NCI-H82 treated with DMSO at 0.1 percent for 48 hours (cell line): ENCODE results near the gene GALNT2.

Source experiments
- DNase-seq: peaks from one replicate; lab custom pipeline; 2025; ENCODE audit not compliant: unreplicated experiment; lab: John Stamatoyannopoulos, UW

GALNT2 gene

DNA sequence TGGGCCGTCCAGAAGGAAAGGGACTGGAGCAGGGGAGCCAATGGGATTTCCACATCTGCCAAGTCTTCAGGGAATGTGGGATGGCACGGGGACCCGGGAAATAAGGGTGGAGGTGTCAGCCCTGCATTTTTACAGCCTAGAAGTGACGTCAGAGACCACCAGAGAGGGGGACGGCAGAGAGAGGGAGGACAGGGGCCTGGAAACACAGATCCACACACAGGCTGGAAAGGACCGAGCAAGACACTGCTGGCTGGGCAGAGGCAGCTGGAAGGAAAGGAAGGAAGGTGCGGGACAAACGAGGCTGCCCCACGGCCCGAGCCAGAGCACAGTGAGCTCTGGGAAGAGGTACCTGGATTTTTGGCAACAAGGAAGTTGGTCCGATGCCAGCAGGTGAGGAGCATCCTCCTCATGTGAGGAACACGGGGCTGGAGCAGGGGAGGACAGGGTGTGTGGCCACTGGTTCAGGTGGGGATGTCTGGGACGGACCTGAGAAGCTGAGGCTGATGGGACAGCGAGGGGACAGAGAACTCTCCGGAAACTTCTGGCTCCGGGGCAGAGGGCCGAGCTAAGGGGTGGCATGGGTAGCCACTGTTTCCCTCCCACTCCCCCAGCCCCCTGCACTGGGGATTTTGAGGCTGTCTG is 220.8 kb downstream of the GALNT2 start:
- DNase-seq, result no peak

DNA sequence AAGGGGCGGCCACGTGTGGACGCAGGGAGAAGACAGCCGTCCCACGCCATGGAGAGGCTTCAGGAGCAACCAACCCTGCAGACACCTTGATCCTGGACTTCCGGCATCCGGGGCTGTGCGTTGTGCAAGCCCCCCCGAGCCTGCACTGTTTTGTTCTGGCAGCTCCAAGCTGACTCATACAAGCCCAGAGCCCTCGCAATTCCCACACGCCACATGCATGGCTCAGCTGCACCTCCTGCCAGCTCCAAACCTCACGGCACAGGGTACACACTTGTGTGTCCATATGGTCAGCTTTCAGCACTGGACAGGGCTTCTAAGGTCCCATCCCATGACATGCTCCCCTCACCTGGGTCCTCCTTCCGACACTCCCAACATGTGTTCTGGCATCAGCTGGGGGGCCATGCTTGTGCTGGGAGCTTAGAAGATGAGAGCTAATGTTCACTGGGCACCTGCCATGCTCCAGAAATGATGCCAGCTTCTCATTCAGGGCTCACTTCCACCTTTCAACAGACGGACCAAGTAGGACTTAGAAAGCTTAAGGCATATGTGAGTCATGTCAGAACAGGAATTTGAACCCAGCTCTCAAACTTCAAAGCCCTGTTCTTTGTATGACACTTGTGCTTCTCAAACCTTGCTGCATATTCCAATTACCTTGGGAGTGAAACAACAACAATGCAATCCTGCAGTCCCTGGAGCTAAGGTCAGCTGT is 221.8 kb downstream of the GALNT2 start:
- DNase-seq, result no peak

DNA sequence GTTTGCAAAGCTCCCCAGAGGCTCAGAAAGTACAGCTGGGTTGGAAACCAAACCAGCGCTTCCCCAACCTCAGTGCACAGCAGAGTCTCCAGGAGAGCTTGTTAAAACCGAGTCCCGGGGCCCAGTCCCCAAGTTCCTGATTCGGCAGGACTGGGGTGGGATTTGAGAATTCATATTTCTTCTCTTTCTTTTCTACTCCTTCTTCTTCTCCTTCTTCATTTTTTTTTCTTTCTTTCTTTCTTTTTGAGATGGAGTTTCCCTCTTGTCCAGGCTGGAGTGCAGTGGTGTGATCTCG is 222.3 kb downstream of the GALNT2 start:
- DNase-seq, result no peak

DNA sequence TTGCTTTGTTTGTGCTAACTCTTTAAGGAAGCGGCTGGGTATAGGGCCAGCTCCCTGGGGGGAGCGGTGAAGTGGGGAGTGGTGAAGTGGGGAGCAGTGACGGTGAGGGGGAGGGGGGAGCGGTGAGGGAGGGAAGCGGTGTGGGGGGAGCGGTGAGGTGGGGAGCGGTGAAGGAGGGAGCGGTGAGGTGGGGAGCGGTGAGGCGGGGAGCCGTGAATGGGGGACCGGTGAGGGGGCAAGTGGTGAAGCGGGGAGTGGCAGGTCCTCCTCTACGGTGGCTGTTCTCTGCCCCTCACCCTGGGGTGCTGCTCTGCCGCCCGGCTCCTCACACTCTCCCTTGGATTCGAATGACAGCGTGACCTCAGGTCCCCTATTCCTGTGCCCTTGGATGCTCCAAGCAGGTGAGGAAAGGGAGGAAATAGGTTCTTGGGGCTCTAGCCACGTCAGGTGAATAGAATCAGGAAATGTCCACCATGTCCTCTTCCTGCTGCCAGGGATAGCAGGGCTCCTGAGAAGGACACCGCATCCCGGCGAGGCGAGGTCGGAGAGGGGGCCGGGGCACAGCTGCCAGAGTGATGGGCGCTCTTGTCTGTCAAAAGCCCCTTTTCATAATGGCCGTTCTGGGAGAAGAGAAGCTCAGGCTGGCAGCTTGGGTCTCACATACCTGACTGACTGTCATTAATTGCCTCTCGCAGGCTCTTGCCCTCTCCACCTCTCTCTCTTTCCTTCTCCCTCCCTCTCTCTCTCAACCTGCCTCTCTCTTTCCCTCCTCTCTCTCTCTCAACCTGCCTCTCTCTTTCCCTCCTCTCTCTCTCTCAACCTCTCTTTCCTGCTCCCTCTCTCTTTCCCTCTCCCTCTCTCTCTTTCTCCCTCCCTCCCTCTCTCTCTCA is 224.9 kb downstream of the GALNT2 start:
- DNase-seq, result no peak

DNA sequence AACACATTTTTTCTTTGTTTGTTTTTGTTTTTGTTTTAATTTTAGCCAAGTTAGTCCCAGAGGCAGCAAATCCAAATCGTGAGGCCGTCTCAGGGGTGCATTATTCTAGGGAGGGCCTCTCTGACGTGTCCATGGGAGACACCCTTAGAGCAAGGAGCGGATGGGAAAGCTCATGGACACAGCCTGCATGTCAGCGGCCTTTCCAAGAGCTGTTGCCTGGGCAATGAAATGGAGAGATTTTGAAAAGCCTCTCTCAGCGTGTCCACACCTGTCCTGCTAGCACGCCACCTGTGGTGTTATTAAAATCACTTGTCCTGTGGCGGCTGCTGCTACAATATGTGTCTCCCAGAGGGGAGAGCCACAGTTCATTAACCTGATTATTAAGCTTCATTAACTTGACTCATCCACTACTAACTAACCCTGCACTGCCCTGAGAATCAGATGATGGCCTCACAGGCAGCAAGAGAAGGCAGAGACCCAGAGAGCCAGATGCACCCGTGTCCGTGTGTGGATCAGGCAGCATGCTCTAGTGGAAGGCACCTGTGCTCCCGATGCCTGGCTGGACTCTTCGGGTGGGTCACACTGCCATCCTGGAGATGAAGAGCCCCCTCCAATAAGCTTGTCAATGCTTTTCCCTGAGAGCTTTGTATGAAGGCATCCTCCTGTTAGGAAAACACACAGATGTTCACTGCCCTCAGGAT is 225.8 kb downstream of the GALNT2 start:
- no peak for DNase-seq

DNA sequence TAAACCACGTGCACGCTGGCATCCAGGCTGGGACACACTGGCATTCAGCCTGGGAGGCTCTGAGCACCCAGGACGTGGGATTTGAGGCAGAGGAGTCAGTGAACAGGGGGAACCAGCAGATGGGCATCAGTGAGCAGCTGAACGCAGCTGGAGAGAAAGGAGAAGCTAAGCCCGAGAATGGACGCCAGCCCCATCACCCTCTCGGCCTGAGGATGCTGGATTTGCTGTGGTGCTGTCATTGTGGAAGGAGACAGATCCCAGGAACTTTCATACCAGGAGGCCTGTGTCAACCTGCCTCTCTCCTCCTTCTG is 226.3 kb downstream of the GALNT2 start:
- DNase-seq, result no peak

DNA sequence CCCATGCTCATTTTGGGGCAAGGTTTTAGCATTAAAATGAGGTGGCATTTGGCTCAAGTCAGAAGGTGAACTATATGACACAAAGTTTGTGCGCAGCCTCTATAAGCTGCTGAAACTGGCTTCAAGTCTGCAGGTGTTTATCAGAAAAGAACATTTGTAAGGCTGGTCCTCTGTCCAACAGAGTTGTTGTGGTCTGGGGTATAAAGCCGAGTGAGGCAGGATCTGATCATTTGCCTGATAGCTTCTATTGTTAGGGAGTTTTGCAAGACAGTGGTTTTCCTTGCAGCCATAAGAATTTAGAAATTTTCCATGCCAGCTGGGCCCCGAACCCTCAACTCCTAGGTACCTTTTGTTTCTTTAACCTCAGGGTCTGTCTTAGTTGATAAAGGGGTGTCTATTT is 228.3 kb downstream of the GALNT2 start:
- no peak for DNase-seq

DNA sequence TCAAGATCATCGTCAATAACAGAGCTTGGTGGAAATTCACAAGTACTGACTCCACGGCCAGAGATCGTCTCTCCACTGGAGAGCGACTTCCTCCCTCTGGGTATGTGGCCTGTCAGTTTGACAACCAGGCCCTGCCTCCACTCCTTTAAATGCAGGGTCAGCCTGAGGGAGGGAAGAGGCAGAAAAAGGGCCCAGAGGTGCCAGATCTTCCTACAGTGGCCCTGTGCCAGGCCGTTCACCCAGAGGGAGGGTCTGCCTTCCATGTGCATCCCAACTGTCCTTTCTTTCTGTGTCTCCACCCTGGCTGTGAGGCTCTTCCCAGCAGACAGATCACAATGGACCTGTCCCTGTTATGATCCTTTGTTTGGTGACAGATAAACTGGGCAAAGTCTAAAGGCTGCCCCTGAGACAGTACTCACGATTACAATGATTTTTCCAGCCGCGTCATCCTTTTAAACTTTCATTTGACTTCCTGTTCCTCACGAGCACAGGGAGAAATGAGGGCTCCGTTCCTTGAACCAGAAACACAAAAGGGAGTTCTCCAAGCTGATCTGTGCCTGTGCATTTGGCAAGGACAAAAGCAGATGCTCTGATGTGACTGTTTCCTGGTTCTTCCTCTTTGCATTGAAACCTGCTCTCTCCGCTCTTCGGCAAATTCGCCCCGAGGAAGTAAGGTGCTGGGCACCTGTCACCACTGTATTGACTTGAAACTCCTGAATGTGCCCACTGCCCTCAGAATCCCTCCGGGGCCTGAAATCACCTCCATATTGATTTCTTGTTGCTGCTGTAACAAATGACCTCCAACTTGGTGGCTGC is 232.4 kb downstream of the GALNT2 start:
- DNase-seq, result no peak

DNA sequence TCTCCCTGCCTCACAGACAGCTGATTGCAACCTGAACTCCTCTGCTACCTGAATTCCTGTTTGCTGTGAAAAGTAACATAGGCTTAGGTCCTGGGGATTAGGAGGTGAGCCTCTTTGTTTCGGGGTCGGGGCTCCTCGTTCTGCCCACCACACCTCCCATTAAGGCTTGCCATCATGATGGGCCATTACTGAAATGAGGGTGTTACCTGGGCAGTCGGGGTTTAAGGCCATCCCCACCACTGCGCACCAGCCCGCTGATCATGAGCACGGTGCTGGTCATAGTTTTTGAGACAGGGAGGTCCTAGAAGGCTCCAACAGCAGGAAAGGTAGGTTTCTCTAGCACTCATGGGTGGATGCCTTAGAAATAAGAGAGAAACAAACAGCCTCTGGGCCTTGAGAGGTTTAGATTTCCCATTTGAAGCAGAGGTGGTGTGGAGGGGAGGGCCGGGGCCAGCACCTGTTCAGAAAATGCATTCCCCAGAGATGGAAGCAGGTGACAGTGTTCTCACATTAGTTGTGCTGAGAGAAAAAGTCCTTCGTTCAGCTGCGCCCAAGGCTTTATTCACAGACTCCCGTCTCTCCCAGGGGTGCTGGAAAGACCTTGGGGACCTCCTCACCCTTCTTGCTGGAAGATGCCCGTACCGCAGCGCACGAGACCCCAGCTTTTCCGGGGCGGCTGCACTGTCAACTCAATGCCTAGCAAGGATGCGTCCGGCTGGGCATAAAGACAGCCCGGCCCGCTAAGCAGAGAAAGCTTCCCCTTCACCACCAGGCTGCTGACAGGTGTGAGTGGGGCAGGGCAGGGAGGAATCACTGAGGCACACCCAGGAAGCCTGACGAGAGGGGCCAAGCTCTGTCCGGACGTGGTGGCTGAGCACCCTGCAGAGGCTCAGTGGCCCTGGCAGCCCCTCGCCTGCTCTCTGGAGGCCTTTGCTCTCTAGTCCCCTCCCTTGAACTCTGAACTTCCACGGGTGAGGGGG is 233.6 kb downstream of the GALNT2 start:
- DNase-seq, result no peak

DNA sequence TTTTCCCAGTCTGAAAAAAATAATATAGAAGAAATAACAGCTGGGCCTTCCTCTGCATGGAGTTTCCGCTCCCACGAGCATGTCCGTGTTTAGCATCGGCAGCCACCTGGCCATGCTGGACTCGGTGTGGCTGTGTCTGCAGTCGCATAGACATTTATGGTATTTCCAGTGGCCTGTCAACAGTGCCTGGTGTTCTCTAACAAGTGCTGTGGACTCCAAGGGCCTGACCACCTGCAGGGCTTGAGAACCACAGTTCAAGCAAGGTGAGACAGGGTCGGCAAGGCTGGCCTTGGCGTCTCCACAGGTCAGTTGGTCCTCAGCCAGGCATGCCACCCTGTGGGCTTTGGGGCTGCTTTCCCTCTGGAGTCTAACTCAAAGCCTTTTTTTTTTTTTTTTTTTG is 234.3 kb downstream of the GALNT2 start:
- DNase-seq, result no peak

DNA sequence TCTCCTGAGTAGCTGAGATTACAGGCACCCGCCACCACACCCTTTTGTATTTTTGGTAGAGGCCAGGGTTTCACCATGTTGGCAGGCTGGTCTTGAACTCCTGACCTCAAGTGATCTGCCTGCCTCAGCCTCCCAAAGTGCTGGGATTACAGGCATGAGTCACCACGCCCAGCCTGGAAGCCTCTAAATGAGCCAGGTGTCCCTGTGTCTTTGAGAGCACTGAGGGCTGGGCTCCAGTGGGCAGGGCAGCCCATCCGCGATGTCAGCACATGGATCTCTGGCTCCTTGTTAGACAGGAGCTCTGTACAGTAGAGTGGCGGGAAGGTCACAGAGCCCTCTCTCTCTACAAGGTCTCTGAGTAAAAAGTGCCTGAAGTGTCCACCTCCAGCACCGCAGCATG is 234.8 kb downstream of the GALNT2 start:
- DNase-seq, result no peak

DNA sequence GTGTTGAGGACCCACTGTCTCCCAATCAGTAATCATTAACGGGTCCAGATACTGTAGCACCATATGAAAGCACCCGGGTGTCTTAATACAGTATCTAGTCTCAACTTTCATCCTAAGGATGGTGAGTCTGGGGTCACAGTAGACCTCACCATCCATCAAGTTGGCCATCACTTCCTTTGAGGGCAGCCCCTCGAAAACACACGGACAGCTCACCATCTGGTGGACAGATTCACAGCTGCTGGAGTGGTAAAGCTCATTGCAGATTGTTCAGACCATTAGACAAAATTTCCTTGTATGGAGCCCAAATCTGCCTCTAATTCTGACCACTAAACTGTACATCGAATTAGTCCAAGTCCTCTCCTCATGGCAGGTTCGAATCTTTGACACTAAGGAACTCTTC is 236.0 kb downstream of the GALNT2 start:
- no peak for DNase-seq

DNA sequence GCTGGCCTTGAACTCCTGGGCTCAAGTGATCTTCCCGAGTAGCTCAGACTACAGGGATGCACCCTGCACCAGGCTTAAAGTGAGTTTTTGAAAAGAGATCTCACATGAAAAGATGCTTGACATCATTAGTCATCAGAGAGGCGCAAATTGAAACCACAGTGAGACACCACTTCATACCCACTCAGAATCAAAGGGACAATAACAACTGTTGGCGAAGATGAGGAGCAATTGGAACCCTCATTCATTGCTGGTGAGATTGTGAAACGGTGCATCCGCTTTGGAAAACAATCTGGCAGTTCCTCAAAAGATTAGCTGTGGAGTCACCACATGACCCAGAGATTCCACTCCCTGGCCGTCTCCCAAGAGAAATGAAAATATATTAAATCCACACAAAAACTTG is 236.8 kb downstream of the GALNT2 start:
- DNase-seq, result no peak

DNA sequence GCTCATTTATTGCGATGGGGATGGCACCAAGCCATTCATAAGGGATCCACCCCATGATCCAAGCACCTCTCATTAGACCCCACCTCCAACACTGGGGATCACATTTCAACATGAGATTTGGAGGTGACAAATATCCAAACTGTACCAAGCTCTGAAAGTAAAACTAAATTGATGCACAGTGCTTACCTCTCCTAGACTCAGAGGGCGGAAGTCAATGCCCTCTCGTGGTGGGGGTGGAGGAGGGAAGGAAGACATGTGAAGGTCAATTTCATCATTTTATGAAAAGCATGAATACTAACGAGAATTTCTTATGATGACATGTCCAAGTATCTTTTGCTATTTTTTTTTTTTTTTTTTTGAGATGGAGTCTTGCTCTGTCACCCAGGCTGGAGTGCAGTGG is 239.1 kb downstream of the GALNT2 start:
- DNase-seq, result no peak

DNA sequence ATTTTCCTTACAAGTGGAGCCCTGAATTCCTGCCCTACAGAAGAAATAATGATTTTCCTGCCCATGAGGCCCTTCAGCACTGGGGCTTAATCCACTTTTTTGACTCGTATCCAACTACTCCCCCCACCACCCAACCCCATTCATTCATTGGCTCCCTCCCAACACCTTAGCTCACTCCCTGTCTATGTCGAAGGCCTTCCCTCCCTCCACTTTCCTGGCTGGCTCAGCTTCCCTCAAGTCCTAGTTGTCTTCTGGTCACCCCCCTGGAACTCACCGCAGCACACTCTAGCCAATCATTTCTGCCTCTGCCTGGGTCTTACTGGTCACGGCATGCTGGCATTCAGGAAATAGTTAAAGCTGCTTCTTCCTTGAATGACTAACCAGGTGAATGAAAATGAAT is 240.2 kb downstream of the GALNT2 start:
- peak; percentile 46 for DNase-seq

DNA sequence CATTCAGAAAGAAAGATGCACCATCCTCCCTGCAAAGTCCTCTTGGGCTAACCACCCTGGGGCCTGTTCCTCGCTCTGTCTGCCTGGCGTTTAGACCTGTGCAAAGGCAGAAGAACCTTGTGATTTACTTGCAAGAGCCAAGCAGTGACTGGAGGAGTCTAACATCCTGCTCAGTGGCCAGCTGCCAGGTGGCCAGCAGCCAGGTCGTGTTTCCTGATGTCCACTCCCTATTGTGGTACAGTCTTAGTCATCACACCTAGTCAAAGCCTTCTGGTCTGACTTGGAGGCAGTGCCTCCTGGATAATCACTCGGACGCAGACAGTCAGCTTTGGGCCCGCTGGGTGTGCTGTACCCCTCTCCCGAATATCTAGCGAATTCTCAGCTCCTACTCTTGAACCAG is 241.0 kb downstream of the GALNT2 start:
- DNase-seq, result no peak

DNA sequence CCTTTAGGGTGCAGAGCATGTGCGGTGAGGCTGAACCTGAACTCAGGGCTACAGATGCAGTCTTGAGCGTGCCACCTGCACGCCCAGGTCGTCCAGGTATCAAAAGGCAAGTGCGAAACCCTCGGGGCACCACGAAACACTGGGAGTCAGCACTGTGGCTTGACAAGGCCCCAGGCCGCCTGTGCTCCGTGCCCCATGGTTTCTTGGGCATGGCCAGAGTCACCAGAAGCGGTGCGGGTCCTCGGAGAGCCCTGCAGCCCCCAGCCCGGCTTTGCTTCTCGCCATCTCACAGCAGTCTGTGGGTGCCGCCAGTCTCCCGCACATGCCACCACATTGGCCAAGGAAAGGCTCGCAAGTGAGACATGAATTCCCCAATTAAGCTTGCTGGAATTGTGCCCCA is 241.8 kb downstream of the GALNT2 start:
- DNase-seq, result no peak

DNA sequence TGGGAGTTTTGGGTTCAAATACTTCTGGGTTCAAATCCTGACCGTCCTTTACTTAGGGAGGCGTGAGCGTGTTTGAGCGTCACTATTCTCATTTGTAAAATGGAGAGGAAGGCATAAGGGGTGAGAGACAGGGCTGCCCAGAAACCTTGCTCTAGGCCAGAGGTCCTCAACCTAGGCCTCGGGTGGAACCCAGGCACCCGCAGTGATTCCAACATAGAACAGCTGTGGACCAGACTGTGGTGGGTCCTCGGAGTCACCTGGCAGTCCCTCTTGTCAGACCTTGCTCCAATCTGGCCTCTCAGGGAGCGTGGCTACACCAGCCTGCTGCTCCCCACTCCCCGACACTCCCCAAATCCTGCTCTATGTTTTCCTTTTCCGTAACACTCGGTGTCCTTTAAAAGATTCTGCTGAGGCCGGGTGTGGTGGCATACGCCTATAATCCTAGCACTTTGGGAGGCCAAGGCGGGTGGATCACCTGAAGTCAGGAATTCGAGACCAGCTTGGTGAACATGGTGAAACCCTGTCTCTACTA is 242.7 kb downstream of the GALNT2 start:
- DNase-seq, result no peak

DNA sequence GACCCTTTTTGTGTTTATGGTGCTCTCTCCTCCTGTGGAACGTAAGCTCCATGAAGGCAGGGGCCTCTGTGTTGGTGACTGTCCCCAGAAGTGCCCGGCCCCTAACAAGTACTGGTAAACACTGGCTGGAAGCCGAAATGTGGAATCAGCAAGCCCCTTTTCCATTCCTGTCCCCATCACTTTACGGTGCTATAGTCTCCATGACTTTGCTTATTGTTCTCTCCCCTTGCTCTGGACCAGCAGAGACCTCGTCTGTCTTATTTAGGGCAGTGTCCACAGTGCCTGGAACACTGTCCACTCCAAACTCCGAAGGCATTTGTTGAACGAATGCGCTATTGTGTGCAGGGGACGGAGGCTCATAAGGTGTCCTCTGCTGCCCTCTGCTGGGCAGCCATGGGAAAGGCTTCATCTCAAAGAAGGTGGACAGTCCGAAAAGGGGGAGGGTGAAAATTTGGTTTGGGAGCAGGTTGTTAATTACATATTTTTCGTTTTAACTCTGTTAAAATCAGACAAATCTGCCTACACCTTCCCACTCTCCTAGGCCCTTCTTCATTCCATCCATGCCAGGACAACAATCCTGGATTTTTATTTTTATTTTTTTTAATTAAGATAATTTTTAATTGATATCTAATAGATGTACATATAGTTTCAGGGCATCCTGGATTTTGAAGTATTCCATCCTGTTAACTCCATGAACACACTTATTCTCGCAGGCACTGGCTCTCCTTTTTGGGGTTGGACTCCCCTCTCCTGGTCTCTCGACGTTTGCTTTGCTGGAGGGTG is 243.5 kb downstream of the GALNT2 start:
- peak; percentile 67 for DNase-seq
